ENCODE results near the gene DAAM2. TPM values are rescaled to one million over a fixed set of nuclear protein-coding genes. Genes with fewer than 3 reads are reported as not detected.

The DAAM2 gene
- total RNA-seq (not detected), polyA plus RNA-seq (not detected)

DNA sequence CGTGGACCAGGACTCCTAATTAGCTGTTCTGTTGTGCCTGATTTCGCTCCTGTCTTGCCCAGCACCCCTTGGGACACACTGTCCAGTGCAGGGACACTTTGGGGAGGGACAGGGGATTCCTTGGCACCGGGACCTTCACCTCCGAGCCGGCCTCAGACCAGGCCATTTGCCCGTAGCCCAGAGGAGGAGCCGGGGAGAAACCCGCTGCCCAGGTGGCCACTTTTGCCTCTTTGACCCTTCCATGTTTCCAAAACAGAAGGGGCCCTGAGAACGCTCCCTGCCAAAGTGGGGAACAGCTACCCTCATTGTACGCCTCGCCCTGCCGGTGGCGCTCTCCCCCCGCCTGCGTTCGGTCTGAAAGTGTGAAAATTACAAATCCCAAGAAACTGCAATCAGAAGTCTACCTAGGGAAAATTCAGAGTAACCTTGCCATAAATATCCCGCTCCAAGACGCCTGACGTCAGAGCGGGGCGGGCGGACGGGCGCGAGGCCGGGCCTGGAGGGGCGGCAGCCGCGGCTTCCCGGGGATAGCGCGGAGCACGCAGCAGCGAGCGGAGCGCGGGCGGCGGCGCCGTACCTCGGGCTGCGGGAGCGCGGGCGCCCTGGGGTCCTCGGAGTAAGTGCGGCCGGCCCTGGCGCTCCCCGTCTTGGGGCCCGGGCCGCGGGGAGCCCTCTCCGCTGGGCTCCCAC lies at the start of gene DAAM2:
Gene DAAM2 (plus strand): TSS at position 527 of the 690 bp plus-strand sequence. CDS start 63,927 bp downstream, outside the sequence.
- peaks cover 0 to 5% (median 0%) of the 10 kb centered on the region in 5 donors for H3K9me3 Mint-ChIP-seq
- ChIA-PET CTCF (no interaction called here), POLR2A (no interaction called here)
- no peak within 1 kb of the TSS for H3K4me3 Mint-ChIP-seq
- no peaks in the 10 kb centered on the region for H3K36me3 Mint-ChIP-seq
- Histone ChIP-seq H3K27me3 (ENCODE audit: insufficient read depth, low read length, poor library complexity, severe bottlenecking) (no peaks in the 10 kb centered on the region), H3K27ac (ENCODE audit: low read depth, low read length) (no peak within 1 kb of the TSS), H3K4me1 (ENCODE audit: insufficient read depth, low read length) (no peaks in the 10 kb centered on the region), H3K36me3 (ENCODE audit: insufficient read depth, low read length) (no peaks in the 10 kb centered on the region), H3K9me3 (ENCODE audit: low read length) (no peaks in the 10 kb centered on the region), H3K4me3 (ENCODE audit: low read length) (no peak within 1 kb of the TSS)
- H3K4me1 Mint-ChIP-seq: no peaks in the 10 kb centered on the region
- no peak within 1 kb of the TSS for H3K27ac Mint-ChIP-seq
- no peak for DNase-seq
- peaks cover 37 to 59% of the 10 kb centered on the region in 2 donors for H3K27me3 Mint-ChIP-seq

DNA sequence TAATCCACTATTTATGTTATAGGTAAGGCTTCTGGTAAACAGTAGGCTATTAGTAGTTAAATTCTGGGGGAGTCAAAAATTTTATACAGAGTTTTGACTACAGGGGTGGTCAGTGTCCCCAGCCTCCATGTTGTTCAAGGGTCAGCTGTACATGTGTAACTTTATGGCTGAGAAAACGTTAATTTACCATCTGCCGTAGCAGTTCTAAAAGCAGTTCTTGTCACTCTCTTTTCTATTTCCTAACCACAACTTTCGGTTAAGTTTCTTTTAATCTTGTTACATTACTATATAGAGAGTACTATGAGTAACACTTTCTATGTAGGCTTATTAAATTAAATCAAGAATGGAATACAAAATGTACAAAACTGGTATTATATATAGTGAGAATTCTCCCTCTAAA lies 45.4 kb upstream of the DAAM2 start:
- no peak overlapping the region for H3K4me3 Mint-ChIP-seq
- H3K27ac ChIP-seq (ENCODE audit: low read depth, low read length): no peak overlapping the region
- ChIA-PET POLR2A (no interaction called here), CTCF (no interaction called here)
- no peaks in the 10 kb centered on the region for H3K27me3 ChIP-seq (ENCODE audit: insufficient read depth, low read length, poor library complexity, severe bottlenecking)
- no peaks in the 10 kb centered on the region for H3K36me3 ChIP-seq (ENCODE audit: insufficient read depth, low read length)
- no peak overlapping the region for H3K4me3 ChIP-seq (ENCODE audit: low read length)
- no peaks in the 10 kb centered on the region for H3K9me3 Mint-ChIP-seq
- DNase-seq: no peak
- no peak overlapping the region for H3K27ac Mint-ChIP-seq
- no peaks in the 10 kb centered on the region for H3K4me1 Mint-ChIP-seq
- no peaks in the 10 kb centered on the region for H3K36me3 Mint-ChIP-seq
- no peaks in the 10 kb centered on the region for H3K4me1 ChIP-seq (ENCODE audit: insufficient read depth, low read length)
- no peaks in the 10 kb centered on the region for H3K27me3 Mint-ChIP-seq
- no peaks in the 10 kb centered on the region for H3K9me3 ChIP-seq (ENCODE audit: low read length)

DNA sequence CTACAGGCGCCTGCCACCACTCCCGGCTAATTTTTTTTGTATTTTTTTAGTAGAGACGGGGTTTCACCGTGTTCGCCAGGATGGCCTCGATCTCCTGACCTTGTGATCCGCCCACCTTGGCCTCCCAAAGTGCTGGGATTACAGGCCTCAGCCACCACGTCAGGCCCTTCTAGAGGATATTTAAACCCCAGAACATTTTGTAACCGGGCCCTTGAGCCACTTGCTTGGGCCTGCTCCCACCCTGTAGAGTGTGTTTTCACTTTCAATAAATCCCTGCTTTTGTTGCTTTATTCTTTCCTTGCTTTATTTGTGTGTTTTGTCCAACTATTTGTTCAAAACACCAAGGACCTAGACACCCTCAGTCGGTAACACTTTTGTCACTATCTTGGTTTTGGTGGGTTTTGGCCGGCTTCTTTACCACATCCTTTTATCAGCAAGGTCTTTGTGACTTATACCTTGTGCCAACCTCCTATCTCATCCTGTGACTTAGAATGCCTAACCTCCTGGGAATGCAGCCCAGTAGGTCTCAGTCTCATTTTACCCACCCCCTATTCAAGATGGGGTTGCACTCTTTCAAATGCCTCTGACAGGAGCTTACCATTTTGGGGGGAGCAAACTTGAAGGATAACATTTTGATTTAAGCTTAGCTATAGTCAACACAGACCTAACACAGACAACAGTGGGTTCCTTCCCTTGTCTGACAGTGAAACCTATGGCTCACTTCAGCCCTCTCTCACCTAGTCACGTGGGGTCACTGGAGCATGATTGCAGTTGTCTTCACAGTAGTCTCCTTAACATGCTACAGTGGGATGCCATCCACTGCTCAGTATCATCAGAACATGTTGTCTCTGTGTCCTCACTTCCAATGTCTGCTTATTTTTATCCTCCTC lies 39.1 kb upstream of the DAAM2 start:
- Histone ChIP-seq H3K27ac (ENCODE audit: low read depth, low read length) (no peak overlapping the region), H3K27me3 (ENCODE audit: insufficient read depth, low read length, poor library complexity, severe bottlenecking) (no peaks in the 10 kb centered on the region), H3K4me1 (ENCODE audit: insufficient read depth, low read length) (no peaks in the 10 kb centered on the region), H3K9me3 (ENCODE audit: low read length) (no peaks in the 10 kb centered on the region), H3K36me3 (ENCODE audit: insufficient read depth, low read length) (no peaks in the 10 kb centered on the region), H3K4me3 (ENCODE audit: low read length) (no peak overlapping the region)
- ChIA-PET CTCF (no interaction called here), POLR2A (no interaction called here)
- no peak for DNase-seq
- H3K27ac Mint-ChIP-seq: no peak overlapping the region
- peaks cover 0 to 3% (median 0%) of the 10 kb centered on the region in 5 donors for H3K9me3 Mint-ChIP-seq
- H3K36me3 Mint-ChIP-seq: no peaks in the 10 kb centered on the region
- no peaks in the 10 kb centered on the region for H3K4me1 Mint-ChIP-seq
- no peak overlapping the region for H3K4me3 Mint-ChIP-seq
- no peaks in the 10 kb centered on the region for H3K27me3 Mint-ChIP-seq

DNA sequence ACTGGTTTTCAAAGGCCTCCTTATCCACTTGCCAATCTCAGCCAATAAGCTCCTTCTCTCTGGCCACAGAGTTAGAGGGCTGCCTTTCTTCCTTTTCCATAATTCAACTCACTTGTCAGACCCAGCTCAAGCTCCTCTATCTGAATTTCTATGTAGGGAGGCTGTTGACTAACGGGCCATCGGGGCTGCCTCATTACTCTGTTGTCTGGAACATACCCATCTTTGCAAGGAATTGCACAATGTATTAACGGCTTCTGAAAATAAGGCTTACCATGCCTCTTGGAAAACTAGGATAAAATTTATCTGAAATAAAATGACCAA lies 38.5 kb upstream of the DAAM2 start:
- no peak for DNase-seq
- Histone ChIP-seq H3K27me3 (ENCODE audit: insufficient read depth, low read length, poor library complexity, severe bottlenecking) (no peaks in the 10 kb centered on the region), H3K4me1 (ENCODE audit: insufficient read depth, low read length) (no peaks in the 10 kb centered on the region), H3K9me3 (ENCODE audit: low read length) (no peaks in the 10 kb centered on the region), H3K27ac (ENCODE audit: low read depth, low read length) (no peak overlapping the region), H3K4me3 (ENCODE audit: low read length) (no peak overlapping the region), H3K36me3 (ENCODE audit: insufficient read depth, low read length) (no peaks in the 10 kb centered on the region)
- peaks cover 0 to 3% (median 0%) of the 10 kb centered on the region in 5 donors for H3K9me3 Mint-ChIP-seq
- H3K4me1 Mint-ChIP-seq: no peaks in the 10 kb centered on the region
- POLR2A ChIA-PET: no interaction called here
- no peaks in the 10 kb centered on the region for H3K27me3 Mint-ChIP-seq
- H3K27ac Mint-ChIP-seq: no peak overlapping the region
- H3K4me3 Mint-ChIP-seq: no peak overlapping the region
- CTCF ChIA-PET: no interaction called here
- H3K36me3 Mint-ChIP-seq: no peaks in the 10 kb centered on the region

DNA sequence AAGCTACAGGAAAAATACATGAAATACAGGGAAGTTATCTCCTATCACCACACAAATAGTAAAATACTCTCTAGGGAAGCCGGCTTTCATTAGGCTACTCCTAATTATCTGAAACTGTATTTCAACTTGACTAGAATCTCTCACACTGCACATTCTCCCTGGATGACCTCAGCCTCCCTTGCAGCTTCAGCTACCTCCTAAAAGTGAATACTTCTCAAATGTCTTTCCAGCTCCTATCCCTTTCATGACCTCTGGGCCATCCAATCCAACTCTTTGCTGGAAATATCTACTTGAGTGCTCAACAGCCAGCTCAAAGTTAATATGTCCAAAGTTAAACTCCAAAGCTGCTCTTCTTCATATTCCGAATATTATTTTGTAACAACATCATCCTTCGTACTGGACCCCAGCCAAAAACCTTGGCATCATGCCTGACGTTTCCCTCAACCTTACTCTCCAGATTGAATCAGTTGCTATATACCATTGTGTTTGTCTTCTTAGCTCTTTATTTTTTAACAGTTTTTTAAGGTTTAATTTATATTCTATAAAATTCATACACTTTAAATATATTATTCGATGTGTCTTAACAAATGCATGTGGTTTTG lies 37.6 kb upstream of the DAAM2 start:
- no peak for DNase-seq
- no peaks in the 10 kb centered on the region for H3K27me3 ChIP-seq (ENCODE audit: insufficient read depth, low read length, poor library complexity, severe bottlenecking)
- no peak overlapping the region for H3K27ac Mint-ChIP-seq
- POLR2A ChIA-PET: no interaction called here
- no peak overlapping the region for H3K27ac ChIP-seq (ENCODE audit: low read depth, low read length)
- no peaks in the 10 kb centered on the region for H3K27me3 Mint-ChIP-seq
- peaks cover 0 to 3% (median 0%) of the 10 kb centered on the region in 5 donors for H3K9me3 Mint-ChIP-seq
- H3K36me3 Mint-ChIP-seq: no peaks in the 10 kb centered on the region
- no peaks in the 10 kb centered on the region for H3K4me1 Mint-ChIP-seq
- no peaks in the 10 kb centered on the region for H3K4me1 ChIP-seq (ENCODE audit: insufficient read depth, low read length)
- H3K4me3 ChIP-seq (ENCODE audit: low read length): no peak overlapping the region
- CTCF ChIA-PET: no interaction called here
- H3K36me3 ChIP-seq (ENCODE audit: insufficient read depth, low read length): no peaks in the 10 kb centered on the region
- no peak overlapping the region for H3K4me3 Mint-ChIP-seq
- H3K9me3 ChIP-seq (ENCODE audit: low read length): no peaks in the 10 kb centered on the region

DNA sequence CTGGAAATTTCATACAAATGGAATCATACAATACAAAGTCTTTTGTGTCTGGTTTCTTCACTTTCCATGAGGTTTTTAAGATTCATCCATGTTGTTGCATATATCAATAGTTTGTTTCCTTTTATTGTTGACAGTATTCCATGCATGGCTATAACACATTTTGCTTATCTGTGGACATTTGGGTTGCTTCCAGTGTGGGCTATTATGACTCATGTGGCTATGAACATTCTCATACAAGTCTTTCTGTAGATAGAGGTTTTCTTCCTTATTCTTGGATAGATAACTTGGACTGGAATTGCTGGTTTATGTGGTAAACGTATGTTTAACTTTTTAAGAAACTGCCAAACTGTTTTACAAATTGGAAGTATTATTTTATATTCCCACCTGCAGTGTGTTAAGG lies 36.9 kb upstream of the DAAM2 start:
- H3K27ac ChIP-seq (ENCODE audit: low read depth, low read length): no peak overlapping the region
- Mint-ChIP-seq H3K4me1 (no peaks in the 10 kb centered on the region), H3K27me3 (no peaks in the 10 kb centered on the region), H3K27ac (no peak overlapping the region), H3K36me3 (no peaks in the 10 kb centered on the region), H3K4me3 (no peak overlapping the region), H3K9me3 (peaks cover 0 to 3% (median 0%) of the 10 kb centered on the region in 5 donors)
- ChIA-PET CTCF (no interaction called here), POLR2A (no interaction called here)
- no peaks in the 10 kb centered on the region for H3K9me3 ChIP-seq (ENCODE audit: low read length)
- H3K27me3 ChIP-seq (ENCODE audit: insufficient read depth, low read length, poor library complexity, severe bottlenecking): no peaks in the 10 kb centered on the region
- no peaks in the 10 kb centered on the region for H3K36me3 ChIP-seq (ENCODE audit: insufficient read depth, low read length)
- H3K4me1 ChIP-seq (ENCODE audit: insufficient read depth, low read length): no peaks in the 10 kb centered on the region
- DNase-seq: no peak
- H3K4me3 ChIP-seq (ENCODE audit: low read length): no peak overlapping the region

DNA sequence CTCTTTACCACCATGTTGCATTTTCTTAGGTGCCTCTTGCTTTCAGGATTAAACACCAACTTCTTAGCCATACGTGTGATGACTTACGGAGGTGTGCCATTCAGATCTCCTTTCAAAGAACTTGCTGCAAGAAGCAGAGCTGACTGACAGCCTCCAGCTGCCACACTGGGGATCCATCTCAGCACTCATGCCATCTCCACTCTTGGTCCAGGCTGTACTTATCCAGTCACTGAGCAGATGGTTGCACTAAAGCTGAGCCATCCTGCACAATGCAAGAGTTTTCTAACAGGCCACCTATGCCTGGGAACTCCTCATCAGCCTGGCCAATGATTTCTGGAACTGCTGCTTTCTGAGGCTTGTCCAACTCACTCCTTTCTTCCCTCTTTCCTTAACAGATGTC lies 35.6 kb upstream of the DAAM2 start:
- POLR2A ChIA-PET: no interaction called here

DNA sequence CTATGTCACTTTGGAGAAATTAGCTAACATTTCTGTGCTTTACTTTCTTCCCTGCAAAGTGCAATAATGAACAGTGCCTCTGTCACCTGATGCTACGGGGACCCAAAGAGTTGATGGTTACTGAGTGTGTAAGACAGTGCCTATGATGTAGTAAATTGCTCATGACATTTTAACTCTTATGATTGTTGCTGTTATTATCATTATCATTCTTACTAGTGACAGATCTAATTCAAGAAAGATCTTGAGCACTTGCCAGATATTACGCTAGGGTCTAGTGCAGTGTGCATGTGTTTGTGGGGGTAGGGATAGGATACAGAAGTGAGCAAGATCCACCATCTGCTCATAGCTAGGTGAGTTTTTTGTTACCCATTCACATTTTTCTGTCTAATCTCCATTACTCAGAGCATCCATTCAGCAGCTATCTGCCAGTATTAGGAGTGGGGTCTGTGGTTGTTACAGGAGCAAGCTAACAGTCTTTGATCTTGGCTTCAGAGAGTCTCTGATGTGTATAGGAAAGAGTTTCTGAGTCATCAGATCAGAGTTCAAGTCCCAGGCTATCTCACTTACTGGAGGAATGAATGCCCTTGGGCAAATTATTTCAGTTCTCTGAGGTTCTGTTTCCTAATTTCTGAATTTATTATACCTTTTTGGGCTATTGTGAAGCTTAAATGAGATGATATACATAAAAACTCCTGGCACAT lies 33.1 kb upstream of the DAAM2 start:
- peaks cover 6 to 9% of the 10 kb centered on the region in 2 donors for H3K27me3 Mint-ChIP-seq

More for the DNA sequence above, 35.6 kb upstream of the DAAM2 start:
- no peak for DNase-seq
- no peaks in the 10 kb centered on the region for H3K4me1 Mint-ChIP-seq
- peaks cover 0 to 3% (median 0%) of the 10 kb centered on the region in 5 donors for H3K9me3 Mint-ChIP-seq
- CTCF ChIA-PET: no interaction called here
- no peak overlapping the region for H3K4me3 Mint-ChIP-seq
- Histone ChIP-seq H3K27me3 (ENCODE audit: insufficient read depth, low read length, poor library complexity, severe bottlenecking) (no peaks in the 10 kb centered on the region), H3K9me3 (ENCODE audit: low read length) (no peaks in the 10 kb centered on the region), H3K4me3 (ENCODE audit: low read length) (no peak overlapping the region), H3K36me3 (ENCODE audit: insufficient read depth, low read length) (no peaks in the 10 kb centered on the region), H3K27ac (ENCODE audit: low read depth, low read length) (no peak overlapping the region), H3K4me1 (ENCODE audit: insufficient read depth, low read length) (no peaks in the 10 kb centered on the region)
- H3K36me3 Mint-ChIP-seq: no peaks in the 10 kb centered on the region
- H3K27me3 Mint-ChIP-seq: no peaks in the 10 kb centered on the region
- H3K27ac Mint-ChIP-seq: no peak overlapping the region

More for the DNA sequence above, 33.1 kb upstream of the DAAM2 start:
- Mint-ChIP-seq H3K9me3 (peaks cover 0 to 3% (median 0%) of the 10 kb centered on the region in 5 donors), H3K4me1 (no peaks in the 10 kb centered on the region), H3K36me3 (no peaks in the 10 kb centered on the region), H3K27ac (no peak overlapping the region), H3K4me3 (no peak overlapping the region)
- H3K4me1 ChIP-seq (ENCODE audit: insufficient read depth, low read length): no peaks in the 10 kb centered on the region
- H3K9me3 ChIP-seq (ENCODE audit: low read length): no peaks in the 10 kb centered on the region
- H3K27me3 ChIP-seq (ENCODE audit: insufficient read depth, low read length, poor library complexity, severe bottlenecking): no peaks in the 10 kb centered on the region
- no peak overlapping the region for H3K4me3 ChIP-seq (ENCODE audit: low read length)
- no peaks in the 10 kb centered on the region for H3K36me3 ChIP-seq (ENCODE audit: insufficient read depth, low read length)
- no peak overlapping the region for H3K27ac ChIP-seq (ENCODE audit: low read depth, low read length)
- DNase-seq: no peak
- ChIA-PET CTCF (no interaction called here), POLR2A (no interaction called here)

Measured in CD8-positive, alpha-beta memory T cell (primary cell).